LNCaP clone FGC (cell line): ENCODE data around the gene CCSAP.
"Not testable (repeated sequence)": the region's sequence is repeated elsewhere in the genome, so short reads cannot be mapped to it uniquely, and the experiment has no call there.

ENCODE experiments used
- DNase-seq: peaks from one replicate; pipeline ENCODE4 v3.0.0-alpha.2; 2011; ENCODE audit warnings: low read depth
- H3K4me3 ChIP-seq: 2 replicates; pipeline ENCODE4 v1.5.1; 2011; ENCODE audit warnings: mild to moderate bottlenecking, low read depth, low read length, control low read depth
- TF ChIP-seq, protein P1 (sequence below): IDR thresholded peaks from 2 replicates; pipeline ENCODE4 v1.5.1; 2012; ENCODE audit warnings: mild to moderate bottlenecking; ENCODE audit not compliant: control insufficient read depth, insufficient read depth; ENCODE audit errors: extremely low read depth

The CCSAP gene

DNA sequence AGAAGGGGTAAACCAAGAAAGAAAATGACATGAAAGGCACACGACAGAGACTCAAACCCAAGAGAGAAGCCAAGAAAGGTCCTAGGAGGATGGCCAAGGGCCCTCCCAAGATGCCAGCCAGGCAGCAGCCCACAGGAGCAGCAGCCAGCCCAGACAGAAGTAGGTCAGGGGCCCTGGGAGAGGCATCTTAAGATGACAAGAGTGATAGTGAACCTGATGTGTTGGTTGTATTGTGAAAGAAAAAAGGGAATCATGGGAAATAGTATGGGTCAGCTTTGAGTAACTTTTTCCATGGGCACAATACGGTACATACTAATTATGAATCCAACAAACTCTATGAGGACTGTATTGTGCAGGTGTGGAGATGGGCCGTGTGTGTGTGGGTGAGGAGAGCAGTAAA lies 3.3 kb downstream of the CCSAP start:
- DNase-seq: no peak
- H3K4me3 ChIP-seq: no peak overlapping the region
- TF ChIP-seq, protein P1, sequence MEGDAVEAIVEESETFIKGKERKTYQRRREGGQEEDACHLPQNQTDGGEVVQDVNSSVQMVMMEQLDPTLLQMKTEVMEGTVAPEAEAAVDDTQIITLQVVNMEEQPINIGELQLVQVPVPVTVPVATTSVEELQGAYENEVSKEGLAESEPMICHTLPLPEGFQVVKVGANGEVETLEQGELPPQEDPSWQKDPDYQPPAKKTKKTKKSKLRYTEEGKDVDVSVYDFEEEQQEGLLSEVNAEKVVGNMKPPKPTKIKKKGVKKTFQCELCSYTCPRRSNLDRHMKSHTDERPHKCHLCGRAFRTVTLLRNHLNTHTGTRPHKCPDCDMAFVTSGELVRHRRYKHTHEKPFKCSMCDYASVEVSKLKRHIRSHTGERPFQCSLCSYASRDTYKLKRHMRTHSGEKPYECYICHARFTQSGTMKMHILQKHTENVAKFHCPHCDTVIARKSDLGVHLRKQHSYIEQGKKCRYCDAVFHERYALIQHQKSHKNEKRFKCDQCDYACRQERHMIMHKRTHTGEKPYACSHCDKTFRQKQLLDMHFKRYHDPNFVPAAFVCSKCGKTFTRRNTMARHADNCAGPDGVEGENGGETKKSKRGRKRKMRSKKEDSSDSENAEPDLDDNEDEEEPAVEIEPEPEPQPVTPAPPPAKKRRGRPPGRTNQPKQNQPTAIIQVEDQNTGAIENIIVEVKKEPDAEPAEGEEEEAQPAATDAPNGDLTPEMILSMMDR: no peak

- TF ChIP-seq, protein P1: no peak
- no peak overlapping the region for H3K4me3 ChIP-seq
- DNase-seq: no peak
Measured at GRCh38 chr1:229339086-229339485, 3.8 kb downstream of the CCSAP start.

DNA sequence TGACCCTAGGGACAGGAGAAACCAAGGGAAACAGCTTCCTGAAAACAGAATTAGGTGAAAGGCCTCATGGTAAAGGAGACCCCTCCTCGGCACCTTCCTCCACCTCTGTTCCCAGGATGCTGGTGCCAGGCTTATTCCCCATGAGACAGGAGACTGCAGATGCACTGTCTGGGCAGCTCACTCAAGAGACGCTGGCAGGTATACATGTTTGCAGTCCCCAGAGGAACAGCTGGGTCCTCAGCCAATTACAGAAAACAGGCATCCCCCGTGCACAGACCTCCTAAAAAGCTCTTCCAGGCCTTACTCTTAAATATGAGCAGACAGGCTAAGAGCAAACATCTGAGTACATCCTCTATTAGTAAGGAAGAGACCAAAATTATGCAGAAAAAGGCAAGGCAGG lies 6.5 kb downstream of the CCSAP start:
- no peak for DNase-seq
- TF ChIP-seq, protein P1: no peak
- no peak overlapping the region for H3K4me3 ChIP-seq

- no peak overlapping the region for H3K4me3 ChIP-seq
- TF ChIP-seq, protein P1: no peak
- DNase-seq: no peak
Measured at GRCh38 chr1:229334716-229335115, 8.1 kb downstream of the CCSAP start.

GRCh38 chr1:229334269-229334668 lies 8.6 kb downstream of the CCSAP start:
- no peak overlapping the region for H3K4me3 ChIP-seq
- no peak for DNase-seq
- TF ChIP-seq, protein P1: no peak

DNA sequence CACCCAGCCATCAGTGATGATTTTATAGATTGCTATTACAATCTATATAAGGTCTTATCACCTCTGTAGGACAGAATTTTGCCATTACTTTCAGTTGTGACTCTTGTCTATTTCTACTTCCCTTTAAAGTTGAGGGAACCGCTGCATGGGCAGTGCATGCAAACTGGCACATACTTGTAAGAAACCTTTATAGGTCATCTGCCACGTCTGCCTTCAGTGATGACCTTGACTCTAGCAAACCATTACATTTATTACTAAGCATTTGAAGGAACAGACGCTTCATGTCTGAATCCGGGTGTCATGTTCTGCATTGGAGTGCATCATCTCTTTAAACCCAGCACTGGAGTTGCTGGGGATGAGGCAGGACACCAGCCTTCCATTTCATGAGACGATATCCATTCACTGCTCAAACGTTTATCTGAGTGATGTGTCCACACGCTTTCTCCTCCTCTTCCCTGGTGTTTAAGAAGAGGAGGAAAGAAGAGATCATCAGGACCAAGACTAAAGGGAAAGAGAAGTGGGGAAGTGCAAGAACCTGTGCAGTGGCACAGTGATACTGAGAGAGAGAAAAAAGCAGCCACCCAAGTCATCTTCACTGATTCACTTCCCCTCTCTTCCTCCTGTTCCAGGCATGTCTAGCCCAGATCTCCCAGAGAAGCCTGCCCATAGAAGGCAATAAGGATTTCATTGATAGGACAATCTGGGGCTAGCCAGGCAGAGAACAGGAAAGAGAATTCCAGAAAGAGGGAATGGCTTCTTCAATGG lies 14.1 kb downstream of the CCSAP start:
- no peak for DNase-seq
- H3K4me3 ChIP-seq: no peak overlapping the region
- TF ChIP-seq, protein P1: no peak

DNA sequence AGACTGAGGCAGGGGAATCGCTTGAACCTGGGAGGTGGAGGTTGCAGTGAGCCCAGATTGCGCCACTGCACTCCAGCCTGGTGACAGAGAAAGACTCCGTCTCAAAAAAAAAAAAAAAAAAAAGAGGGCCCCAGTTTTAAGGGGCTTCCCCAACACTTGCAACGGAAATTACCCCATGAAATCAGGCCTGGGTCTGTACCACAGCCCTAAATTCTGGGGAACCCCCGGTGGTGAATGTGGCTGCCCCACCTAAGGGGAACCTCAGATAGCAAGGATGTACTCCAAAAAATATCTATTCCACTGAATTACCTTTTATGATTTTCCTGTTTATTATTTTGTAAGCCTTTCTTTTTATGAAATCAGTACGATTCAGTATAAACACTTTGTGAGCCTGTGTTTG lies 15.1 kb downstream of the CCSAP start:
- not testable (repeated sequence) for DNase-seq, H3K4me3 ChIP-seq
